VCaP (cell line): Measurements from ENCODE around the gene RAP2B.
A peak's percentile ranks its signal among the peaks of the same experiment; 100 is the strongest.

Experiments
- H3K27ac ChIP-seq: fragments of 450-650 bp; 2 replicates; pipeline ENCODE4 v1.5.1; 2017
- TF ChIP-seq, protein P1 (sequence below): fragments of 450-650 bp; conservative IDR thresholded peaks from 2 replicates; pipeline ENCODE4 v1.5.1; 2017; ENCODE audit warnings: mild to moderate bottlenecking, moderate library complexity

The RAP2B gene

DNA sequence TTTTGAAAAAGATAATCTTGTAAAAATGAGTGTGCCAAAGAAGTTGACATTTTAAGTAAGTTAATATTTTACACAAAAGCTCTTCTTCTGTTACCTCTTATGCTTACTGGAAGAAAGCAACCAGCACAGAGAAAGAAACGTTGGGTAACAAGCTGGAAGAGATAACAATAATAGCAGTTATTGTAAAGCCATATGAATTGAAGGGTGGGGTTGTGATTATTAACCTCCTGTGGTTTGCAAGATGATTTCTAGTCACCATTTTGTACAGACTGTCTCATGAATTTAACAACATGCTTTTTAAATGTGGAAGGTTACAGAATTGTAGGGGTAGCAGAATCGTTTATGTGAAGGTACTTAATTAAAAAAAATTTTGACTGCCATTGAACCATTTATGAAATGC lies 9.2 kb downstream of the RAP2B start:
- no peak overlapping the region for H3K27ac ChIP-seq
- TF ChIP-seq, protein P1, sequence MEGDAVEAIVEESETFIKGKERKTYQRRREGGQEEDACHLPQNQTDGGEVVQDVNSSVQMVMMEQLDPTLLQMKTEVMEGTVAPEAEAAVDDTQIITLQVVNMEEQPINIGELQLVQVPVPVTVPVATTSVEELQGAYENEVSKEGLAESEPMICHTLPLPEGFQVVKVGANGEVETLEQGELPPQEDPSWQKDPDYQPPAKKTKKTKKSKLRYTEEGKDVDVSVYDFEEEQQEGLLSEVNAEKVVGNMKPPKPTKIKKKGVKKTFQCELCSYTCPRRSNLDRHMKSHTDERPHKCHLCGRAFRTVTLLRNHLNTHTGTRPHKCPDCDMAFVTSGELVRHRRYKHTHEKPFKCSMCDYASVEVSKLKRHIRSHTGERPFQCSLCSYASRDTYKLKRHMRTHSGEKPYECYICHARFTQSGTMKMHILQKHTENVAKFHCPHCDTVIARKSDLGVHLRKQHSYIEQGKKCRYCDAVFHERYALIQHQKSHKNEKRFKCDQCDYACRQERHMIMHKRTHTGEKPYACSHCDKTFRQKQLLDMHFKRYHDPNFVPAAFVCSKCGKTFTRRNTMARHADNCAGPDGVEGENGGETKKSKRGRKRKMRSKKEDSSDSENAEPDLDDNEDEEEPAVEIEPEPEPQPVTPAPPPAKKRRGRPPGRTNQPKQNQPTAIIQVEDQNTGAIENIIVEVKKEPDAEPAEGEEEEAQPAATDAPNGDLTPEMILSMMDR, result no peak

DNA sequence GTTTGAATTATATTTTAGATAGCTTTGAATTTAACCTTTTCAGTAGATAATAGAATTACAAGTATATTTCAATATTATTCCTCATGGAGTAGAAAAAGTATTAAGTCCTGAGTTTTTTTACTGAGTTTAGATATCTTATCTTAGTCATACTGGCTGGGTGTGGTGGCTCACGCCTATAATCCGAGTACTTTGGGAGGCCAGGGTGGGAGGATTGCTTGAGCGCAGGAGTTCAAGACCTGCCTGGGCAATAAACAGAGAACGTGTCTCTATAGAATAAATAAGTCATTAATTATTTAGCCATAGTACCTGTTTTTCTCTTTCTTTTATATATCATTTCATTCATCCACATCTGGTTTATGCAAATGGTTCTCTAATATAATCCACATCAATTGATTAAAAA lies 9.9 kb downstream of the RAP2B start:
- TF ChIP-seq, protein P1, result no peak
- no peak overlapping the region for H3K27ac ChIP-seq

DNA sequence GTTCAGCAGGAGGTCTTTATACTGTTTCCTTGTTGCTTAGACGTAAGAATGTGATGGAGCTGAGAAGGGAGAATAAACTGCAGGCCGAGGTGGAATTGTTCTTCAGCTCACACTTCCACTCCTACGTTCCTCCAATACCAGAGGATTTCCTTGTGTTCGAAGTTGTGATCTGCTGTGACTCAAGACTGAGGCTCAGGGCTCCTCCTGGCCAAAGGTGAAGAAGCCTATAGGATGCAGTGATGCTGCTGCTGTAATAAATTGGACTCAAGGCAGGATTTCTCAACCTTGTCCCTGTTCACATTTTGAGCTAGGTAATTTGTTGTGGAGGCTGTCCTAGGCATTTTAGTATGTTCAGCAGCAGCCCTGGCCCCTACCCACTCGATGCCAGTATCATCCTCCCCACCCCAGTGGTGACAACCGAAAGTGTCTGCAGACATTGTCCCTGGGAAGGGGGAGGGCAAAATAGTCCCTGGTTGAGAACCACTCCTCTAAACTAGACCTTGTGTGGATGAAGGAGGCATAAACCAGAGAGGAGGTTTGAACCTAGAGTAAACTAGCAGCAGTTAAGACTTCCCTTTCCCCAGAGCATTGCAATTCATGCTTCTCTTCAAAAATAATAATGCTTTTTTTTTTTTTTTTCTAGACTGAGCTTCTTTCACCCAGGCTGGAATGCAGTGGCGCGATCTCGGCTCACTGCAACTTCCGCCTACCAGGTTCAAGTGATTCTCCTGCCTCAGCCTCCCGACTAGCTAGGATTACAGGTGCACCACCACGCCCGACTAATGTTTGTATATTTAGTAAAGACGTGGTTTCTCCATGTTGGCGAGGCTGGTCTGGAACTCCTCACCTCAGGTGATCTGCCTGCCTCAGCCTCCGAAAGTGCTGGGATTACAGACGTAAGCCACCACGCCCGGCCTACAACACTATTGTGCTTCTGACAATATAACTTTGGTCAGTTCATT lies 11.1 kb downstream of the RAP2B start:
- H3K27ac ChIP-seq, result no peak overlapping the region
- TF ChIP-seq, protein P1, result no peak

DNA sequence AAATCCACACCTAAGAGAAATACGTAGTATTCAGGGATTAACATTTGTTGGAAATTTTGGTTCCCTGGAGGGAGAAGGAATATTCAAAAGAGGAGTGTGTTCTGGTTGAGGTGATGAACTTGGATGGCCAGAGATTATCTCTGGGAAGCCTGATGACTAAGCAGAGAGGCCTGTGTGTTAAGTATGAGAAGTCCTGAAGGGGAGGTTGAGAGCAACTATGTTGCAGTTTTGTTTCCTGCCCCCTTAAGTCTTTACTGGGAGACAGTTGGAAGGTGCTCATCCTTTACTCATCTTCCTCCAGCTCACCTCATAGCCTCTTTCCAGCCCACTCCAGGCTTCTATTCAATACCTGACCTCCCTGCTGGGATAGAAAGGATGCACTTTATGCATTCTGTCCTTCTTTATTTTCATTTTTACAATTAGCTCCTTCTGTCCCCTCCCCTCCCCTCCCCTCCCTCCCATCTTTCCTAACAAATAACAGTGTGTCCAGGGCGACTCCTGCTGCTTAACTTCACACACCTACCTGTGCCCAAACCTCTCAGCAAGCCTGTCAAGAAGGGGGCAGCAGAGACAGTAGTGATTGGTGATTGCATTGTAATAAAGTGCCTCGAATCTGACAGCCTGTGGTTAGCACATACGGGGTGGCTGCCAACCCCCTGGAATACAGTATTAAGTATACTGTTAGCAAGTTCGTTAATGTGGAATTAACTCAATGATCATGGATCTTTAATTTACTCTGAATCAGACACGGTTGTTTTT lies 11.9 kb downstream of the RAP2B start:
- TF ChIP-seq, protein P1, result peak; percentile 41
- H3K27ac ChIP-seq, result no peak overlapping the region

DNA sequence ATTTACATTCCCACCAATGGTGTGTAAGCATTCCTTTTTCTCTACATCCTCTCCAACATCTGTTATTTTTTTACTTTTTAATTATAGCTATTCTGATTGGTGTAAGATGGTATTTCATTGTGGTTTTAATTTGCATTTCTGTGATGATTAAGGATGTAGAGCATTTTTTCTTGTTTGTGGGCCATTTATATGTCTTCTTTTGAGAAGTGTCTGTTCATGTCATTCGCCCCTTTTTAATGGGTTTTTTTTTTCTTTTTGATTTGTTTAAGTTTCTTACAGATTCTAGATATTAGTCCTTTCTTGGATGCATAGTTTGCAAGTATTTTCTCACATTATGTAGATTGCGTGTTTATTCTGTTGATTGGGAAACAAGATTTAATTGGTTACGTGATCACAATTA lies 14.2 kb downstream of the RAP2B start:
- TF ChIP-seq, protein P1, result no peak

DNA sequence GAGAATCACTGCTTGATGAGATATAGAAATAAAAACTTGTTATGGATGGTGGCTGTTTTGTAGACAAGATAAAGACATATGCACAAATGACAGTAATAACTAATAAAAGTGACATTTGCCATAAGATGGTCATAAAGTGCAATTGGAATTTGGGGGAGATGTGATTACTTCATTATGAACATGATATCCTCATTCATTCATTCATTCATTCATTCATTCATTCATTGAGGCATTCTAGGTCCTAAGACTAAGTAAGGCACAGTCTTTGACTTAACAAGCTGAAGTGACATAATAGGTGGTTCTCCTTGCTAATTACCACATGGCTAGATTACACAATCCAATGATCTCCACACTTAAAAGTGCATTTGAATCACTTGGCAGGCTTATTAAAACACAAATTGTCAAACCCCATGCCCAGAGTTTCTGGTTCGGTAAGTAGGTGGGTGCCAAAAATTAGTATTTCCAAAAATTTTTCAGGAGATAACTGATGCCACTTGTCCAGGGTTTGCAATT lies 18.9 kb downstream of the RAP2B start:
- TF ChIP-seq, protein P1, result no peak

More for the DNA sequence above, 14.2 kb downstream of the RAP2B start:
- H3K27ac ChIP-seq, result no peak overlapping the region

More for the DNA sequence above, 18.9 kb downstream of the RAP2B start:
- H3K27ac ChIP-seq, result no peak overlapping the region
